Brain microvascular endothelial cell (primary cell): ENCODE results near the gene GLS2.

Source experiments
- DNase-seq: peaks from one replicate; pipeline ENCODE4 v3.0.0-alpha.2; 2020
- H3K27ac ChIP-seq: fragments of 250-450 bp; sonication (Bioruptor Pico); 2 replicates; pipeline ENCODE4 v1.5.1; 2020; ENCODE audit warnings: mild to moderate bottlenecking, moderate library complexity
- H3K27me3 ChIP-seq: fragments of 250-450 bp; sonication (Bioruptor Pico); replicated peaks from 2 replicates; pipeline ENCODE4 v1.5.1; 2020; ENCODE audit warnings: mild to moderate bottlenecking
- H3K36me3 ChIP-seq: fragments of 250-450 bp; sonication (Bioruptor Pico); replicated peaks from 2 replicates; pipeline ENCODE4 v1.5.1; 2020; ENCODE audit warnings: mild to moderate bottlenecking
- H3K4me3 ChIP-seq: 2 replicates; pipeline ENCODE4 v1.5.1; 2011; ENCODE audit warnings: low read depth, mild to moderate bottlenecking, control low read depth, low read length, moderate library complexity
- CTCF ChIP-seq: IDR thresholded peaks from 2 replicates; pipeline ENCODE4 v1.5.1; 2011; ENCODE audit warnings: low read depth, mild to moderate bottlenecking, moderate library complexity, low read length, control low read depth, inconsistent platforms; ENCODE audit errors: missing control alignments
- in situ Hi-C: cut with HindIII; loops from 2 replicates; pipeline ENCODE4 v1.10.0; 2017; ENCODE audit warnings: low sequenced_read_pairs, low pct_ligation_motif_present

The GLS2 gene

GRCh38 chr12:56468216-56469006 lies 19.6 kb downstream of the GLS2 start, which contains the start of gene SPRYD4:
Gene SPRYD4, plus strand, starts transcription at chr12:56468578. Its CDS starts 14 bp downstream, at chr12:56468592.
- no peaks in the 10 kb centered on the region for H3K36me3 ChIP-seq
- peak within 1 kb of the TSS; percentile 79 for H3K27ac ChIP-seq
- in situ Hi-C loops, result no loop called here
- H3K4me3 ChIP-seq, result peak within 1 kb of the TSS; percentile 94
- peak; percentile 29 for TF ChIP-seq CTCF
- DNase-seq, result peak; percentile 87
- no peaks in the 10 kb centered on the region for H3K27me3 ChIP-seq

GRCh38 chr12:56462565-56462964 lies 25.4 kb downstream of the GLS2 start:
- no peak for DNase-seq

GRCh38 chr12:56461235-56462159 lies 26.5 kb downstream of the GLS2 start:
- Histone ChIP-seq H3K36me3 (no peaks in the 10 kb centered on the region), H3K27me3 (no peaks in the 10 kb centered on the region), H3K27ac (no peak overlapping the region), H3K4me3 (no peak overlapping the region)
- in situ Hi-C loops, result no loop called here
- TF ChIP-seq CTCF, result no peak
- DNase-seq, result peak; percentile 56

More at GRCh38 chr12:56462565-56462964, 25.4 kb downstream of the GLS2 start:
- in situ Hi-C loops, result no loop called here
- H3K36me3 ChIP-seq, result no peaks in the 10 kb centered on the region
- no peak for TF ChIP-seq CTCF
- H3K27me3 ChIP-seq, result no peaks in the 10 kb centered on the region
- no peak overlapping the region for H3K4me3 ChIP-seq
- no peak overlapping the region for H3K27ac ChIP-seq

- in situ Hi-C loops, result no loop called here
- Histone ChIP-seq H3K27ac (no peak overlapping the region), H3K36me3 (no peaks in the 10 kb centered on the region), H3K4me3 (no peak overlapping the region), H3K27me3 (no peaks in the 10 kb centered on the region)
- DNase-seq, result no peak
- no peak for TF ChIP-seq CTCF
Measured at GRCh38 chr12:56457817-56458216, 30.1 kb downstream of the GLS2 start.

- Histone ChIP-seq H3K27me3 (no peaks in the 10 kb centered on the region), H3K4me3 (no peak within 1 kb of the TSS), H3K27ac (no peak within 1 kb of the TSS), H3K36me3 (no peaks in the 10 kb centered on the region)
- no peak for DNase-seq
- in situ Hi-C loops, result no loop called here
- no peak for TF ChIP-seq CTCF
Measured at GRCh38 chr12:56454557-56454956, 33.4 kb downstream of the GLS2 start, which contains the start of gene MIP. Gene MIP, minus strand, starts transcription at chr12:56454657. Its CDS starts 44 bp downstream, at chr12:56454613.
